GM18861 (cell line): Measurements from ENCODE around the gene RFX3.
"Not testable (repeated sequence)": the region's sequence is repeated elsewhere in the genome, so short reads cannot be mapped to it uniquely, and the experiment has no call there.

Experiments used
- ATAC-seq: cut with Tn5 transposase; IDR thresholded peaks from one replicate; pipeline ENCODE4 v1.9.1; 2021; ENCODE audit not compliant: unreplicated experiment

Gene RFX3

GRCh38 chr9:3361116-3361515, 164.7 kb downstream of the RFX3 start:
- no peak for ATAC-seq

GRCh38 chr9:3360245-3360644, 165.6 kb downstream of the RFX3 start:
- ATAC-seq: no peak

- no peak for ATAC-seq
Measured at GRCh38 chr9:3359778-3360177, 166.0 kb downstream of the RFX3 start.

- no peak for ATAC-seq
Measured at GRCh38 chr9:3359048-3359692, 166.6 kb downstream of the RFX3 start.

- ATAC-seq: no peak
Measured at GRCh38 chr9:3348169-3348568, 177.6 kb downstream of the RFX3 start.

- ATAC-seq: no peak
Measured at GRCh38 chr9:3346549-3346948, 179.3 kb downstream of the RFX3 start.

GRCh38 chr9:3343671-3344070, 182.1 kb downstream of the RFX3 start:
- no peak for ATAC-seq

- ATAC-seq: no peak
Measured at GRCh38 chr9:3342159-3342777, 183.5 kb downstream of the RFX3 start.

GRCh38 chr9:3337515-3338225, 188.1 kb downstream of the RFX3 start:
- no peak for ATAC-seq

GRCh38 chr9:3336951-3337350, 188.8 kb downstream of the RFX3 start:
- no peak for ATAC-seq

- no peak for ATAC-seq
Measured at GRCh38 chr9:3332802-3333201, 193.0 kb downstream of the RFX3 start.

GRCh38 chr9:3331801-3332200, 194.0 kb downstream of the RFX3 start:
- no peak for ATAC-seq

GRCh38 chr9:3330792-3331420, 194.9 kb downstream of the RFX3 start:
- no peak for ATAC-seq

GRCh38 chr9:3329361-3329760, 196.4 kb downstream of the RFX3 start:
- ATAC-seq: no peak

GRCh38 chr9:3323714-3324113, 202.1 kb downstream of the RFX3 start:
- no peak for ATAC-seq

- no peak for ATAC-seq
Measured at GRCh38 chr9:3321186-3321585, 204.6 kb downstream of the RFX3 start.

- not testable (repeated sequence) for ATAC-seq
Measured at GRCh38 chr9:3312595-3312994, 213.2 kb downstream of the RFX3 start.

- ATAC-seq: no peak
Measured at GRCh38 chr9:3308609-3309008, 217.2 kb downstream of the RFX3 start.

- ATAC-seq: not testable (repeated sequence)
Measured at GRCh38 chr9:3304388-3304787, 221.4 kb downstream of the RFX3 start.

GRCh38 chr9:3299872-3300271, 225.9 kb downstream of the RFX3 start:
- ATAC-seq: peak; percentile 98

- no peak for ATAC-seq
Measured at GRCh38 chr9:3296536-3296935, 229.3 kb downstream of the RFX3 start.

- ATAC-seq: no peak
Measured at GRCh38 chr9:3292311-3292710, 233.5 kb downstream of the RFX3 start.
